ENCODE results near the gene KBTBD12. TPM values are rescaled to one million over a fixed set of nuclear protein-coding genes. Genes with fewer than 3 reads are reported as not detected.

Gene KBTBD12
- total RNA-seq, 1 donor from 2014 or later, result not detected

DNA sequence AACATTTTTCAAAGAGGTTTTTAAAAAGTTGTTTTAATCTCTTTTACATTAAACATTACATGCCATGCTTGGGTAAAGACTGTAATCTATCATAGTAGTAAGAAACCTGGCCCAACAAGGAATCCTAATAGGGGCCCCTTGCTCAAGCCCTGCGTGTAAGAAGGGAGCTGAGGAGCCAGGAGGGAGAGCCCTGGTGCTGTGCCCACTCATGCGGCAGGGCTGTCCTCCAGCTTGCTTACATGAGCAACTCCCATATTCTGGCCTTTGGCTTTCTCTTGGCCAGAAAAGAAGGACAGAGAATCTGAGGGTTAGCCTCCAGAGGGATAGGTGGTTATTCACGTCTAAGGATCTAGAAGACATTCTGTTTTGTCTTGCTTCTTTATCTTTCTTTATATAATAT, 49.8 kb downstream of the KBTBD12 start:
- Mint-ChIP-seq H3K9me3 (ENCODE audit: low read depth) (peaks cover 6% of the 10 kb centered on the region), H3K4me3 (ENCODE audit: unreplicated experiment) (no peak overlapping the region), H3K4me1 (ENCODE audit: low read depth) (no peaks in the 10 kb centered on the region), H3K27me3 (ENCODE audit: low read depth) (no peaks in the 10 kb centered on the region), H3K27ac (ENCODE audit: unreplicated experiment) (no peak overlapping the region), H3K36me3 (ENCODE audit: low read depth) (no peaks in the 10 kb centered on the region)
- DNase-seq (ENCODE audit: low spot score), result no peak
- TF ChIP-seq, protein P1, sequence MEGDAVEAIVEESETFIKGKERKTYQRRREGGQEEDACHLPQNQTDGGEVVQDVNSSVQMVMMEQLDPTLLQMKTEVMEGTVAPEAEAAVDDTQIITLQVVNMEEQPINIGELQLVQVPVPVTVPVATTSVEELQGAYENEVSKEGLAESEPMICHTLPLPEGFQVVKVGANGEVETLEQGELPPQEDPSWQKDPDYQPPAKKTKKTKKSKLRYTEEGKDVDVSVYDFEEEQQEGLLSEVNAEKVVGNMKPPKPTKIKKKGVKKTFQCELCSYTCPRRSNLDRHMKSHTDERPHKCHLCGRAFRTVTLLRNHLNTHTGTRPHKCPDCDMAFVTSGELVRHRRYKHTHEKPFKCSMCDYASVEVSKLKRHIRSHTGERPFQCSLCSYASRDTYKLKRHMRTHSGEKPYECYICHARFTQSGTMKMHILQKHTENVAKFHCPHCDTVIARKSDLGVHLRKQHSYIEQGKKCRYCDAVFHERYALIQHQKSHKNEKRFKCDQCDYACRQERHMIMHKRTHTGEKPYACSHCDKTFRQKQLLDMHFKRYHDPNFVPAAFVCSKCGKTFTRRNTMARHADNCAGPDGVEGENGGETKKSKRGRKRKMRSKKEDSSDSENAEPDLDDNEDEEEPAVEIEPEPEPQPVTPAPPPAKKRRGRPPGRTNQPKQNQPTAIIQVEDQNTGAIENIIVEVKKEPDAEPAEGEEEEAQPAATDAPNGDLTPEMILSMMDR (IDR thresholded peaks at IDR 0.05), result no peak

DNA sequence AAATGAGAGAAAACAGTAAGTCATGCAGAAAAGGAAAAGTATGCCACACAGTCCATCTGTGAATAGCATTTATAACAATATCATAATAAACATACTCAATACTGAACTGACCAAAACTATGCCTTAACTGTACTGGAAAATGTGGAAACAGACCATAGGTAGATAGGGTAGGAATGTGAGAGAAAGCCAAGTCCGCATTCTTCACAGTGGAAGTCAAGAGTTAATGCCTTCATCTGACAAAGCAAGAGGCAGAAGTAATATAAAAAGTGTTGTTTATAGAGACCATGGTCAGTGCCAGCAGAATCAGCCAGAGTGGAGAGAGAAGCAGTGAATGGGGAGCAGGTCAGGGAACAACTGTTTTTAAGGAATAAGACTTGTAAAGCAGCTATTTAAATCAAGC, 52.3 kb downstream of the KBTBD12 start:
- DNase-seq (ENCODE audit: low spot score), result no peak
- H3K27ac Mint-ChIP-seq (ENCODE audit: unreplicated experiment), result no peak overlapping the region
- peaks cover 3% of the 10 kb centered on the region for H3K27me3 Mint-ChIP-seq (ENCODE audit: low read depth)
- TF ChIP-seq, protein P1 (IDR thresholded peaks at IDR 0.05), result no peak
- no peaks in the 10 kb centered on the region for H3K4me1 Mint-ChIP-seq (ENCODE audit: low read depth)
- peaks cover 6% of the 10 kb centered on the region for H3K9me3 Mint-ChIP-seq (ENCODE audit: low read depth)
- H3K4me3 Mint-ChIP-seq (ENCODE audit: unreplicated experiment), result no peak overlapping the region
- H3K36me3 Mint-ChIP-seq (ENCODE audit: low read depth), result no peaks in the 10 kb centered on the region

DNA sequence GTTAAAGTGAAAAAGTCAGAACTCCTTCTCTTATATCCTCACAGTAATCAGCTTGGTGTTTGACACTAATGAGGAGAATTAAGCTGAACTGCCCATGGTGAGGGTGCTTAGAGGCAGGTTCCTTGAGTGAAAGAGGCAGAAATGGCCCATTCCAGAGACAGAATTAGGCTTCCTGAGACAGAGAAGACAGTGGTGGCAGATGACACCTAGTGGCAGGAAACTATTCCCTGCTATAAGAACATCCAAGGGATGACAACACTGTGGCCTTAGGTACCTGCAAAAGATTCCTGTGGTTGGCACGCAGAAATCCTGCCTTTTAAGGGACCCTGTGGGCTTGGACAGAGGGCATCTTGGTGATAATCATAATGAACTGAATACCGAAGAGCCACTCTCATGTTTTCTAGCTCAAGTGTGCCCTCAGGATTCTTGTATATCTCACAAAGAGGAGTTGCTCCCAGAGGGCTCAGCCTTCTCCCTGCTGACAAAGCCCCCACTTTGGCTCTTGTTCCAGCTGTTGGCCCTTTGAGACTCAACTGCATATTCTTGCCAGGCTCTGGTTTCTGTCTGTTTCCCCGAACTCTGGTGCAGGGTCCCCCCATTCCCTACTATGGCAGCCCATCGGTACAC, 56.0 kb downstream of the KBTBD12 start:
- Mint-ChIP-seq H3K4me3 (ENCODE audit: unreplicated experiment) (no peak overlapping the region), H3K27me3 (ENCODE audit: low read depth) (peaks cover 6% of the 10 kb centered on the region), H3K36me3 (ENCODE audit: low read depth) (no peaks in the 10 kb centered on the region), H3K4me1 (ENCODE audit: low read depth) (no peaks in the 10 kb centered on the region), H3K27ac (ENCODE audit: unreplicated experiment) (no peak overlapping the region), H3K9me3 (ENCODE audit: low read depth) (peaks cover 6% of the 10 kb centered on the region)
- no peak for DNase-seq (ENCODE audit: low spot score)
- TF ChIP-seq, protein P1 (IDR thresholded peaks at IDR 0.05), result peak; percentile 90

DNA sequence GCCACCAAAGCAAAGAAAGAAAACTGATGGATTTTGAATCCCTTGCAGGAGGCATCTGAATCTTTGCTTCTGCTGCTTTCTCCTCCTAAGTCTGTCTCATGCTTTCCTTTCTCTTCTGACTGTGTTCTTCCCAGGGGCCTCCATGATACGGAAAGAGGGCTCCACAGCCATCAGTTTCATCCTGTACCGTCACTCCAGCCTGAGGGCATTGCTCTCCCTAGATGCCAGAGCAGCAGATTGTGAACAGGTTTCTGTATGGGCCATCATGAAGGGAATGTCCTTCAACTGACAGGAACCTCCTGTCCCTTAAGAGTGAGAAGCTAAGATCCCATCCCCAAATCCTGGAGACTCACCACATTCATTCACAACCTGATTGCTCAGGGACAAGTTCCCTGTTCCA, 59.2 kb downstream of the KBTBD12 start:
- no peak overlapping the region for H3K4me3 Mint-ChIP-seq (ENCODE audit: unreplicated experiment)
- peaks cover 1% of the 10 kb centered on the region for H3K36me3 Mint-ChIP-seq (ENCODE audit: low read depth)
- H3K27ac Mint-ChIP-seq (ENCODE audit: unreplicated experiment), result no peak overlapping the region
- no peaks in the 10 kb centered on the region for H3K4me1 Mint-ChIP-seq (ENCODE audit: low read depth)
- H3K27me3 Mint-ChIP-seq (ENCODE audit: low read depth), result peaks cover 10% of the 10 kb centered on the region
- TF ChIP-seq, protein P1 (IDR thresholded peaks at IDR 0.05), result no peak
- peaks cover 3% of the 10 kb centered on the region for H3K9me3 Mint-ChIP-seq (ENCODE audit: low read depth)
- no peak for DNase-seq (ENCODE audit: low spot score)

DNA sequence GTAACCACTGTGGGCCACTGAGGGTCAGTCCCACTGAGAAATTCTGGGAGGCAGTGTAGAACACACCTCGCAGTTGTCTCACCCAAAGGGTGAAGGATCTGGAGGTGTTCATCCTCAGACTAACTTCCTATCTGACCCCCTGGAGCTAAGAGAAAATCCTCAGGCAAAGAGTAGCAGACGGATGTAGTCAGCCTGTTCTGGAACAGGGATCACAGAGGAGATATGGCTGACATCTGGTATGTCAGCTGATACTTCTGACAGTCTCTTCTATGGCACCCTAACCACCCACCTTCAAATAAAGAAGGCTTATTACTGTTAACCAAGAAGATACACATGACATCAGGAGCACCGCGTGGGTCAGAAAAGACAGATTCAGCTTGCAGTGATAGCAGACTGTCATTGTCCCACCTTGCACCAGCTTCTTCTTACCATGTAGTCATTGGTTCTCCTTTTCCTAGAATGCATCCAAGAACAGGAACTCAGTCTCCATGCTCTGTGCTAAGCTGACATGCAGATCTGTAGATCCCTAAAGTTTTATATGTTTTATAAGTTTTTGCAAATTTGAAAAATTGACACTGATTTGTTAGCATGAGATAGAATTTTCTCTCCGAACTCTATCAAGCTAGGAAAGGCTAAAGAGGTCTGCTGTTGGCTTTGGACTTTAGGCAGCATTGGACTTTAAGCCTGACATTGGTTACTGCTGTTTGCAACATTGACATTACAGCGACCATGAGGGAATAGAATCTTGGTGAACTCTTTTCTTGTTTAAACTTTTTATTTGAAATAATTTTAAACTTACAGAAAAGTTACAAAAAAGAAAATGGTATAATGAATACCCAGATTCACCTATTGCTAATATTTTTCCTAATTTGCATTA, 60.4 kb downstream of the KBTBD12 start:
- peaks cover 1% of the 10 kb centered on the region for H3K36me3 Mint-ChIP-seq (ENCODE audit: low read depth)
- no peak for DNase-seq (ENCODE audit: low spot score)
- no peaks in the 10 kb centered on the region for H3K4me1 Mint-ChIP-seq (ENCODE audit: low read depth)
- H3K27ac Mint-ChIP-seq (ENCODE audit: unreplicated experiment), result no peak overlapping the region
- TF ChIP-seq, protein P1 (IDR thresholded peaks at IDR 0.05), result no peak
- H3K9me3 Mint-ChIP-seq (ENCODE audit: low read depth), result peaks cover 3% of the 10 kb centered on the region
- peaks cover 10% of the 10 kb centered on the region for H3K27me3 Mint-ChIP-seq (ENCODE audit: low read depth)
- no peak overlapping the region for H3K4me3 Mint-ChIP-seq (ENCODE audit: unreplicated experiment)

Data from chondrocyte (in vitro differentiated cells).